GM21737 (cell line): ENCODE data around the gene CDC25C.
A peak's percentile ranks its signal among the peaks of the same experiment; 100 is the strongest.

Experiments
- ATAC-seq: cut with Tn5 transposase; IDR thresholded peaks from one replicate; pipeline ENCODE4 v1.9.1; 2021; ENCODE audit warnings: mild to moderate bottlenecking, moderate library complexity; ENCODE audit not compliant: unreplicated experiment

The CDC25C gene

DNA sequence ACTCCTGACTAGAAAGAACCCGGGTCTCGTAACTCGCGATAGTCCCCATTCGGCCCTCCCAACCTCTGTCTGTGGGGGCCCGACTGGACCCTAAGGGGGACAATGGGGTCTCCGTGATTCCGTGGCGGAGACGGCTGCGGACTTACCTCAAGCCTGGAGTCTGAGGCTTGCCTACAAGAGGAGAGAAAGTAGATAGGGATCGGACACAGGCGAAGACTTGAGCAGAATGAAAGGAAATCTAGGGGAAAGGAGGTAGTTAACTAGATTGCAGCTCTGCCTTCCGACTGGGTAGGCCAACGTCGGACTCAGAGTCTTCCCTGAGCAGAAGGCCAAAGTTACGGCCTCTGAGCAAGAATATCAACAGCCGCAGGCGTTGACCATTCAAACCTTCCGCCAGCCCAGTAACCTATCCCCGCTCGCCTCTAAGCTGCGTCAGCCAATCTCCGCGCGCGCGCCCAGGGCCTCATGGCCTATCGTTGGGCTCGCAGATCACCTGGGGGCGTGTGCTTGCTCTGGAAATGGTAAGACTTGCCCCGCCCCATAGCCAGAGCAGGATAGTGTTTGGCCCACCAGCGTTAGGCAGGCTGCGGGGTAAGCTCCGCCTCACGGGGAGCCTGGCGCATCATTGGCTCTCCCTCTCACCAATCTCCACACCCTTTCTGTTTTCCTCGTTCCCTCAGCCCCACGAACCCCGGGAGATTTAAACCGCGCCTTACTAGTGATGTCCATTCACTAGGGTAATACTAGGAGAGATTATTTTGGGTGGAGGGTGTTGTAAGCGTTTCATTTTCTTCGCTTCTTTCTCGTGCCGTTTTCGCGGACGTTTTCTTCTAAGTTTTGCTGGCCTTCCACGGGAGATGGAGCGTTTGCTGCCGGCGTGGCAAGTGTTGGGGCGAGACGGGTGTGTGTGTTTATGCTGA is at the start of gene CDC25C:
CDC25C (minus strand) TSS at position 356 of the 920 bp plus-strand sequence. CDS start 624 bp downstream, outside the sequence.
- ATAC-seq = peak; percentile 99

- ATAC-seq = no peak
These were observed 41.0 kb upstream of the CDC25C start for GRCh38 chr5:138372653-138373052.

GRCh38 chr5:138372225-138372624 is 40.6 kb upstream of the CDC25C start:
- ATAC-seq = peak; percentile 73

DNA sequence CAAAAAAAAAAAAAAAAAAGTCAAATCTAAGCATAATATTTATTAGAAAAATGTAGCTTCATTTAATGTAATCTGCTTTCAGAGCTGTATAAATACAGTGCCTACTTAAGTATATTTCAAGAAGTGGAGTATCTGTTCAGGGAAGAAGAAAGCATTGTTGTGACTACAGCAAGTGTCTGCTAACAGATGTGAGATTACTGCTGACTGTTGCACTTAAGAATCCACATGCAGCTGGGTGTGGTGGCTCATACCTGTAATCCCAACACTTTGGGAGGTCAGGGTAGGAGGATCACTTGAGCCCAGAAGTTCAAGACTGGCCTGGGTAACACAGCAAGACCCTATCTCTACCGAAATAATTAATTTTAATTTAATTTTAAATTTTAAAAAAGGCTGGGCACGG is 39.9 kb upstream of the CDC25C start:
- no peak for ATAC-seq

DNA sequence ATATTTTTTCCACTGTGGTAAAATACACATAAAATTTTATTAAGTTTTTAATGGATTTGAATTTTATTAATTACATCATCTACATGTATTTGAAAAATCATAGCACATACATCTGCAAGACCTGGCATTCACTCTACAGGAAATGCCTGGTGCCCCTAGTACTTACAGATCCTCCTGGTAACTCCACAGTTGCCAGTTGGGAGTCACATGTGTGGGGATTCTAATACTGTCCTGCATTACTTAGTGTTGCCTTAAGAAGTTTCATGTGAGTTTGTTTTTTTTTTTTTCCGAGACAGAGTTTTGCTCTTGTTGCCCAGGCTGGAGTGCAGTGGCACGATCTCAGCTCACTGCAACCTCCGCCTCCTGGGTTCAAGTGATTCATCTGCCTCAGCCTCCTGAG is 38.9 kb upstream of the CDC25C start:
- no peak for ATAC-seq

DNA sequence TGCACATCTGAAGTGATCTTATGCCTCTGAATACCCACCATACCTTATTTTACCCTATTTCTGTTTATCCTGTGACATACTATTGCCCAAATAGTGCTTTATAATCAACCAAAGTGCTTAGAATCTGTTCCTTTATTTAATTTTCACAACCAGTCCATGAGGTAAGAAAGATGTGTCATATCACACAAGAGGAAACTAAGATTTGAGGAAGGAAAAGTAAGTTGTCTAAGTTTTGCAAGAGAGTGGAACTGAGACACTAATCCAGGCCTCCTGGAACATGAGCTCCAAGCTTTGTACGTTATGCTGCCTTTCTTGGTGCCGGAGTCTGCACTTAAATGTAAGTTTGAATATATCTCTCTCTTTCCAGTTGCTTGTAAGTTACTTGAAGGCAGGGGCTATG is 38.1 kb upstream of the CDC25C start:
- no peak for ATAC-seq

DNA sequence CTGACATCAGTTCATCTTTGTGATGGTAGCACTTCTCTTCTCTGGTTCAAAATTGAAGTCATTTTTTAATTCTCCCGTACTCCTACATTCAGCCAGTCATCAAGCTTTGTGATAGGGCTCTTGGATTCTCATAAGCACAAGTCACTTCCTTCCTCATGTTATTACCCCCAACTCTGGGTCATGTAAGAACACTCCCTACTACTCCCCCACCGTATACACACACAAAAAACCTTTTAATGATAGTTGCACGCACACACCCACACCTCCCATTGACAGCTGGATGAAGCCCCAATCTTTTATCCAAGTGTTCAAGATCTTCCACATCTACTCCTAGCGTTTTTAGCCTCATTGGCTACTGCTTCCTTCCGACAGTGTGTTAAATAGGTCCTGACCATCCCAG is 37.7 kb upstream of the CDC25C start:
- no peak for ATAC-seq

DNA sequence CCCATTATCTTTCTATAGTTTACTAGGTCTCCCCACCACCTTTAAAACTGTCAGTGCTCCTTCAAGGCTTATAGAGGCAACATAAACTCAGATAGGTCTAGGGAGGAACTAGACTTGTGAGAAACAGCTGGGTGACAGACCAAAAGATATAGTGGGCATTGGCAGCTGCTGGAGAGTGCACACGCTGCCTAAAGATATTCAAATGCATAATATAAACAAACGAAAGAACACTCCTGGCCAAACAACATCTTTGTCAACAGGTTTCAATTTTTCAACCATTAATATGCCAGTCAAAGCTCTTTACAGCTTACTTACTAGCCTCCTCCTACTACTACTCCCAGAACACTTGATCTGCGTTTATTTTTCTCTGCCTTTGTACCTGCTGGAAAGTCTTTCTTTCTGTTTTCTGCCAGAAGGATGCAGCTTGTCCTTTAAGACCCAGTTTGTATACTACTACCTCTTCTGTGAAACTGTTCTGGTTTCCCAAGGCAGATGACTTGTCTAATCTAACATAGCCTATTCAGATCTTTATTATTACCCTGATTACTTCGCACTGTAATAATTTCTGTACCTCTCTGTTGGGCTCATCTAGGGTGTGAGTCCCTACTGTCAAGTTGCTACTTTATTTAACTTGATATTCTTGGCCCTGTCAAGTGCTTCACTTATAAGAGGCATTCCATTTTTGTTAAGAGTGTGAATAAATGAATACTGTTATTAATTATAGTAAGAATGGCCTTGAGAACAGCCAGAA is 35.2 kb upstream of the CDC25C start:
- ATAC-seq = no peak

DNA sequence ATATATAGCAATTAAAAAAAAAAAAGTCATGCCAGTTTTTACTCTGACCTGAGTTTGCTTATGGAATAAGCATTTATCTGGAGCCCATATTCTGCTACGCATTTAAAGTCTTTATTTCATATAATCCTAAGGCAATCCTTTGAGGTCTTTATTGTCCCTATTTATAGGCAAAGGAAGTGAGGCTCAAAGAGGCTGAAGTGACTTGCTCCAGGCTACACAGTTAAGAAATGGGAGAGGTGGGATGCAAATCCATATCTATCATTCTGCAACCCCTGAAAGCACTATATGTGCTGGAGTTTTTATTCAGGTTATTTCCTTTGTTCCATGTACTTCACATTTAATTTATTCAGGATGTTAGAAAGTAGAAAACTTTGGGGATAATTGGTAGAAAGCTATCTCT is 33.0 kb upstream of the CDC25C start:
- no peak for ATAC-seq

DNA sequence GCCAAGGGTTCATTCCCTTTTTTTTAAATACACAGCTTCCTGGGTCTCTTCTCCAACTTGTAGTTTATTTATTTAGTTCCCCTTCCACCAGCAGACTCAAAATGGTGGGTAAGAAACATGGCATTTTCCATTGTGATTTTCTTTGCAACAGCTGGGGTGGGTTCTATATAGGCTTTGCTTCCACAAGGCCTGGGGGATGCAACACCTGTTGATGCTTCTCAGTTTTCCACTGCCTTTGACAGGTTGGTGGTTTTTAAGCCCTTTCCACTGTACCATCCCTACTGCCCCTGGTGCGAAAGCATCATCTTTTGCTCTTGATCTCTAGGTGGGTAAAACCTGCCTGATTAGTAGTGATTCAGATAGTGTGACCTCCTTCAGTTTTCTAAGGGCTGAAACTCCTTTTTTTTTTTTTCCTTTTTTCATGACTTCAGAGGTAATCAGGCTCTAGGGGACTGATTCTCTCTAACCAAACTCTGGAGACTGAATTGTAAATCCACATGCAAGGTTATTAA is 29.4 kb upstream of the CDC25C start:
- ATAC-seq = no peak

- ATAC-seq = no peak
These were observed 28.0 kb upstream of the CDC25C start for GRCh38 chr5:138359621-138360020.

DNA sequence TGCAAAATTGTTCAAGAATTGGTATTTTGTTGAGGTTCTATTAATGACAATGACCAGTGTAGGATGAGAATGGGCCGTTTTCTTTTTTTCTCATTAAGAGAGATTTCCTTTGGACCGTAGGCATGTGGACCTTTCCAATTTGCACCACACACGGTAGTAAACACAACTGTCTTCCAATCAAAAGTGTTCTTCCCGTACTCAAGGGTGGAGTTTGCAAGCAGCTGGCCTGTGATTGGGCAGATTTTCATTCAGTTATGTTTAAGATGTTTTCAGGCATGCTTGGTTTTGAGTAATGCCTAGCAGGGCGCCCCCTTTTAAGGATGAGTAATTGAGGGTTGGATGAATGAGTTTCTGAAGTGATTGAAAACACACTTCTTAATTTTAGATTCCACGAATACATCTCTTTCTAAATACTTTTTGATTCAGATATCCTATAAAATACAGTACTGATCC is 23.3 kb upstream of the CDC25C start:
- peak; percentile 33 for ATAC-seq

DNA sequence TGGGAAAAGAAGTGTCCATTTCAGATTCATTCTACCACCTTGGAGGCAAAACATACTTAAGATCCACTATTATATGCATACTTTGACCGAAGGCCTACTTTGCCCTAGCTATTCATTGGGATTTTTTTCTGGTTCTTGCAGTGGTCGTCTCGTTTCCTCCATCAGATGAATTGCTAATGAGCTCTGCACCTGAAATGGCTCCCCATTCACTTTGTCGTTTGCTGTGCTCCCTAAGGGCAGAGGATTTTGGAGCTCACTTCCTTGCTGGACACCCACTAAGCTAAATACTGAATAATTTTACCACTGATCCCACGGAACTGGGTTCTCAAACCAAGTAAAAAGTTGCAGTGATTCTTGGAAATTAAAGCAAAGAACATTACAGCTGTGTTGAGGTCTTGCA is 22.8 kb upstream of the CDC25C start:
- ATAC-seq = no peak

- no peak for ATAC-seq
These were observed 22.0 kb upstream of the CDC25C start for GRCh38 chr5:138353560-138354080.

GRCh38 chr5:138352722-138353559 is 21.3 kb upstream of the CDC25C start:
- peak; percentile 32 for ATAC-seq

GRCh38 chr5:138352071-138352721 is 20.6 kb upstream of the CDC25C start, which contains the start of gene KDM3B:
KDM3B (plus strand) TSS chr5:138352685; CDS start chr5:138352796, 111 bp downstream.
- ATAC-seq = peak; percentile 65

GRCh38 chr5:138351517-138351916 is 19.9 kb upstream of the CDC25C start:
- no peak for ATAC-seq

DNA sequence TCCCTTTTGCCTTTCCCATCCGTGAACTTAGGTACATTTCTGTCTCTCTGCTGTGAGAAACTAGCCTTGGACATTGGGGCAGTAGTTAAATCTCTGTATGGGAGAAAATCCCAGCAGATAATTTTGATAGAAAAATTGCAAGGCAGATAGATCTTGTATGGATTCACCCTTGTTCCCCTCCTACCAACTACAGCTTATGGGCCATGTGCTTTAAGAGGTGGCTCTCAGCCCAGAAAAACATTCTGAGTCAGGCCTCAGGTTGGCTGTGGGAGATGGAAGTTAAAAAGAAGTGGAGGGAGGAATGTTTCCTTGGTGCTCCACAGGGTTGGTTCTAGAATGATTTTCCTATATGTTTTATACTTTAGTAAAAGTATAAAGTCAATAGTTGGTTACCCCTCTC is 19.5 kb upstream of the CDC25C start:
- no peak for ATAC-seq

- no peak for ATAC-seq
These were observed 18.9 kb upstream of the CDC25C start for GRCh38 chr5:138350563-138350890.
